H1 (cell line): ENCODE results near the gene ARMH1. TPM values are rescaled to one million over a fixed set of nuclear protein-coding genes. Genes with fewer than 3 reads are reported as not detected.

Experiments
- CTCF ChIA-PET: fragments of 300-600 bp; sonication (Branson Sonifier 250); formaldehyde crosslinking; loops from one replicate; lab custom pipeline; 2021; ENCODE audit not compliant: partially characterized antibody; lab: Charles Lee
- POLR2A ChIA-PET: fragments of 300-600 bp; sonication (Branson Sonifier 250); formaldehyde crosslinking; loops from one replicate; lab custom pipeline; 2021; ENCODE audit warnings: inconsistent platforms; ENCODE audit not compliant: partially characterized antibody; lab: Charles Lee
- DNase-seq, 2 experiments: peaks; one replicate each; pipeline versions ENCODE4 v3.0.0 to v3.0.0-alpha.2; 2010 to 2022; ENCODE audit warnings: low spot score in 2 of 2, low read depth in 1 of 2, mixed read lengths in 1 of 2
- FAIRE-seq: peaks from 2 replicates; lab custom pipeline; 2011; peaks lifted over from hg19 to GRCh38; lab: Jason Lieb, UNC
- H2AFZ ChIP-seq: 2 replicates; pipeline ENCODE4 v1.8.1; 2012; ENCODE audit warnings: low read length, inconsistent platforms
- H2AK5ac ChIP-seq: 2 replicates; pipeline ENCODE4 v1.6.1; 2013; ENCODE audit warnings: low read depth, low read length
- H2BK120ac ChIP-seq: replicated peaks from 2 replicates; pipeline ENCODE3; 2013; ENCODE audit warnings: low read depth, low read length, inconsistent platforms
- H2BK12ac ChIP-seq: 2 replicates; pipeline ENCODE4 v1.6.1; 2013; ENCODE audit warnings: low read depth, low read length
- H2BK15ac ChIP-seq: 2 replicates; pipeline ENCODE4 v1.6.1; 2013; ENCODE audit warnings: low read length
- H2BK20ac ChIP-seq: 2 replicates; pipeline ENCODE4 v1.6.1; 2013; ENCODE audit warnings: low read length
- H2BK5ac ChIP-seq: 2 replicates; pipeline ENCODE4 v1.6.1; 2013; ENCODE audit warnings: low read depth, low read length
- H3K14ac ChIP-seq: 2 replicates; pipeline ENCODE4 v1.6.1; 2013; ENCODE audit warnings: inconsistent platforms; ENCODE audit not compliant: insufficient read length
- H3K18ac ChIP-seq: 2 replicates; pipeline ENCODE4 v1.6.1; 2013; ENCODE audit warnings: low read length; ENCODE audit errors: extremely low read depth
- H3K23ac ChIP-seq: 2 replicates; pipeline ENCODE4 v1.6.1; 2013; ENCODE audit warnings: inconsistent platforms; ENCODE audit not compliant: insufficient read length
- H3K23me2 ChIP-seq: 2 replicates; pipeline ENCODE4 v1.6.1; 2013; ENCODE audit warnings: low read depth, low read length
- H3K27ac ChIP-seq: 2 replicates; pipeline ENCODE4 v1.6.1; 2011; ENCODE audit warnings: low read depth, low read length, inconsistent platforms
- H3K27me3 ChIP-seq, 4 experiments: replicated peaks in 1 of 4; 1 replicate in 1 of 4; 2 replicates in 3 of 4; pipeline versions ENCODE4 v1.6.1 to v1.8.1; 2011 to 2013; ENCODE audit warnings: low read length in 3 of 4, mild to moderate bottlenecking in 3 of 4, inconsistent platforms in 2 of 4, mixed read lengths in 2 of 4, moderate library complexity in 1 of 4; ENCODE audit not compliant: control insufficient read depth in 3 of 4, insufficient read depth in 3 of 4; ENCODE audit errors: extremely low read depth in 1 of 4
- H3K36me3 ChIP-seq, 4 experiments: 2 replicates each; pipeline versions ENCODE4 v1.6.1 to v1.8.1; 2011 to 2013; ENCODE audit warnings: mild to moderate bottlenecking in 4 of 4, low read length in 3 of 4, moderate library complexity in 2 of 4, control low read depth in 1 of 4, inconsistent platforms in 1 of 4; ENCODE audit not compliant: insufficient read depth in 4 of 4, control insufficient read depth in 2 of 4
- H3K4ac ChIP-seq: replicated peaks from 2 replicates; pipeline ENCODE3; 2013; ENCODE audit warnings: low read length, low read depth, mixed read lengths, inconsistent platforms; ENCODE audit not compliant: insufficient read length
- H3K4me1 ChIP-seq, 4 experiments: replicated peaks in 1 of 4; 1 replicate in 1 of 4; 2 replicates in 3 of 4; pipeline versions ENCODE4 v1.6.1 to v1.8.1; 2011 to 2013; ENCODE audit warnings: low read length in 3 of 4, inconsistent platforms in 2 of 4, mixed read lengths in 1 of 4; ENCODE audit not compliant: insufficient read depth in 4 of 4, control insufficient read depth in 3 of 4
- H3K4me2 ChIP-seq, 2 experiments: 2 replicates each; pipeline versions ENCODE4 v1.6.1 to v1.8.1; 2011 to 2013; ENCODE audit warnings: low read depth in 2 of 2, low read length in 2 of 2, control low read depth in 1 of 2, inconsistent platforms in 1 of 2, mild to moderate bottlenecking in 1 of 2; ENCODE audit not compliant: insufficient read depth in 1 of 2
- H3K4me3 ChIP-seq, 4 experiments: fragments of 200-600, 300-600 bp in 1 of 4; sonication (generic), shearing (Covaris generic), sonication (Bioruptor Twin) in 1 of 4; 2 replicates each; pipeline versions ENCODE4 v1.5.1 to v1.8.1; 2011 to 2016; ENCODE audit warnings: low read length in 4 of 4, low read depth in 3 of 4, control low read depth in 2 of 4, inconsistent platforms in 2 of 4, mild to moderate bottlenecking in 2 of 4, mixed read lengths in 1 of 4, moderate library complexity in 1 of 4; ENCODE audit not compliant: insufficient read depth in 2 of 4; ENCODE audit errors: extremely low read depth in 1 of 4
- H3K56ac ChIP-seq: replicated peaks from 2 replicates; pipeline ENCODE3; 2013; ENCODE audit warnings: low read depth, mild to moderate bottlenecking, mixed read lengths, low read length, inconsistent platforms; ENCODE audit not compliant: insufficient read length
- H3K79me1 ChIP-seq: 2 replicates; pipeline ENCODE4 v1.6.1; 2013; ENCODE audit warnings: low read depth, low read length, control low read depth
- H3K79me2 ChIP-seq, 2 experiments: 2 replicates each; pipeline versions ENCODE4 v1.6.1 to v1.8.1; 2012 to 2013; ENCODE audit warnings: low read length in 2 of 2, mild to moderate bottlenecking in 2 of 2, inconsistent platforms in 1 of 2; ENCODE audit not compliant: insufficient read depth in 2 of 2, control insufficient read depth in 1 of 2
- H3K9ac ChIP-seq, 4 experiments: replicated peaks in 1 of 4; 1 replicate in 1 of 4; 2 replicates in 3 of 4; pipeline versions ENCODE4 v1.6.1 to v1.8.1; 2011 to 2013; ENCODE audit warnings: low read depth in 3 of 4, low read length in 3 of 4, control low read depth in 2 of 4, mild to moderate bottlenecking in 2 of 4, moderate library complexity in 2 of 4, inconsistent platforms in 1 of 4; ENCODE audit errors: extremely low read depth in 1 of 4
- H3K9me3 ChIP-seq, 2 experiments: 2 replicates each; pipeline versions ENCODE4 v1.6.1 to v1.8.1; 2012 to 2013; ENCODE audit warnings: mild to moderate bottlenecking in 2 of 2, moderate library complexity in 2 of 2, control low read depth in 1 of 2, inconsistent platforms in 1 of 2, low read depth in 1 of 2, low read length in 1 of 2, mixed read lengths in 1 of 2; ENCODE audit not compliant: insufficient read depth in 2 of 2
- H4K20me1 ChIP-seq, 2 experiments: replicated peaks in 1 of 2; 2 replicates each; pipeline versions ENCODE3 to v1.8.1; 2011 to 2013; ENCODE audit warnings: inconsistent platforms in 2 of 2, low read length in 2 of 2, mild to moderate bottlenecking in 1 of 2; ENCODE audit not compliant: insufficient read depth in 2 of 2, control insufficient read depth in 1 of 2
- H4K5ac ChIP-seq: 2 replicates; pipeline ENCODE4 v1.6.1; 2013; ENCODE audit warnings: low read length, low read depth, mixed read lengths, inconsistent platforms; ENCODE audit not compliant: insufficient read length
- H4K8ac ChIP-seq: 2 replicates; pipeline ENCODE4 v1.8.0; 2013; ENCODE audit warnings: mild to moderate bottlenecking, moderate library complexity, low read length, inconsistent platforms; ENCODE audit not compliant: insufficient read depth; ENCODE audit errors: extremely low read depth
- H4K91ac ChIP-seq: replicated peaks from 2 replicates; pipeline ENCODE3; 2013; ENCODE audit warnings: low read length, mixed read lengths, inconsistent platforms; ENCODE audit not compliant: insufficient read length
- ASH2L ChIP-seq: fragments of 200-600, 300-600 bp; sonication (generic); IDR thresholded peaks from one replicate; pipeline ENCODE4 v1.7.1; 2017; ENCODE audit warnings: low read length
- ATF2 ChIP-seq: IDR thresholded peaks from 2 replicates; pipeline ENCODE4 v1.6.1; 2012; ENCODE audit warnings: low read length, inconsistent platforms
- ATF3 ChIP-seq: IDR thresholded peaks from 2 replicates; pipeline ENCODE4 v1.6.1; 2011; ENCODE audit warnings: low read depth, mild to moderate bottlenecking, low read length; ENCODE audit not compliant: insufficient read depth
- BRCA1 ChIP-seq: IDR thresholded peaks from 2 replicates; pipeline ENCODE4 v1.6.1; 2012; ENCODE audit warnings: low read depth, low read length, improper control_type of control experiment
- CBX8 ChIP-seq: fragments of 300-800, 300-1000 bp; sonication (generic); IDR thresholded peaks from 2 replicates; pipeline ENCODE4 v1.7.1; 2016; ENCODE audit warnings: low read depth, low read length, borderline replicate concordance
- EGR1 ChIP-seq: IDR thresholded peaks from 2 replicates; pipeline ENCODE4 v1.6.1; 2011; ENCODE audit warnings: low read depth, low read length, borderline replicate concordance
- JUN ChIP-seq: IDR thresholded peaks from 2 replicates; pipeline ENCODE4 v1.6.1; 2011; ENCODE audit warnings: low read depth, mild to moderate bottlenecking, improper control_type of control experiment, low read length
- WGBS, 2 experiments: shearing (Covaris generic) in 1 of 2; methylation state at CpG; one replicate each; pipeline versions ENCODE4 v1.1.6 to v1.1.7; 2013 to 2015; ENCODE audit warnings: low lambda C conversion rate in 2 of 2, mixed read lengths in 2 of 2, inconsistent platforms in 1 of 2, low coverage in 1 of 2, missing lambda C conversion rate in 1 of 2; ENCODE audit not compliant: insufficient replicate concordance in 2 of 2, insufficient coverage in 1 of 2, insufficient read length in 1 of 2; ENCODE audit errors: extremely low coverage in 1 of 2, missing lambda C conversion rate in 1 of 2; 5-methylcytosine and 5-hydroxymethylcytosine counted together
- polyA plus RNA-seq, 7 experiments: library from polyadenylated mRNA; depleted of rRNA in 3 of 7; stranded (reverse) in 5 of 7; unstranded in 2 of 7; fragments of >200 nt in 5 of 7; fragments of 200-250 nt in 2 of 7; gene quantifications; 1 replicate in 5 of 7; 2 replicates in 1 of 7; 4 replicates in 1 of 7; pipeline versions ENCODE4 v1.2.1 to v1.2.3, GENCODE V29; 2011 to 2013; ENCODE audit warnings: missing spikeins in 2 of 7, mixed read lengths in 2 of 7
- total RNA-seq: library from RNA; stranded (reverse); fragmentation: NEBNext Ultra II Directional; extraction: Animal tissue kit (Norgen Biotek cat#: 25700); gene quantifications from 2 replicates; pipeline ENCODE4 v1.2.1, GENCODE V29; 2021

Gene ARMH1
- total and polyA plus RNA-seq, 2 of the 8 experiments (the other 6 are each of a cell fraction or from before 2014, with no cell fraction given) = 0.82 to 0.85 TPM

- no peak overlapping the region for H3K23ac ChIP-seq
- H3K27me3 ChIP-seq = no peaks in the 10 kb centered on the region
- H3K14ac ChIP-seq = no peak overlapping the region
- peak overlapping the region; percentile 49 for H4K5ac ChIP-seq
- DNase-seq (peak in 1 of 2 experiments; percentile 91), FAIRE-seq (no peak)
- H3K9me3 ChIP-seq = no peaks in the 10 kb centered on the region
- H3K4me3 ChIP-seq = peak overlapping the region; percentile 73 to 81 (median 78)
- peaks cover 3 to 26% of the 10 kb centered on the region in 2 experiments; a peak in 3 of 4 replicates for H3K79me2 ChIP-seq
- peak overlapping the region; percentile 82 to 95 (median 88) for H3K9ac ChIP-seq
- H3K4me1 ChIP-seq = peaks cover 0 to 11% (median 4%) of the 10 kb centered on the region in 4 experiments; a peak in 6 of 7 replicates
- H2BK5ac ChIP-seq = peak overlapping the region; percentile 82
- WGBS, 2 experiments = 2% methylated on average over 50 of the region's 88 CpGs; no CpG with 5 or more reads in 1 of the 2 experiments
- no peak overlapping the region for H2BK20ac ChIP-seq
- peak overlapping the region; percentile 75 for H4K91ac ChIP-seq
- H3K18ac ChIP-seq = peak overlapping the region; percentile 75
- H2AK5ac ChIP-seq = no peak overlapping the region
- ChIA-PET POLR2A (interaction anchor here (0.6 to 30.8 kb wide), 56 partner anchors 3 to 657 kb away, joined by 3 to 633 read pairs (median 4); partner anchors contain the start of genes ARMH1, ATP6V0B, DMAP1 and PLK3), CTCF (interaction anchor here (0.9 to 15.0 kb wide), 8 partner anchors 8 to 23 kb away, joined by 3 to 197 read pairs (median 5); no protein-coding TSS in a partner anchor)
- peak overlapping the region; percentile 57 for H3K56ac ChIP-seq
- 0 out of 2 replicates have a peak overlapping the region, but pooled peaks have one; percentile 50 for H2BK12ac ChIP-seq
- H2AFZ ChIP-seq = no peak overlapping the region
- H3K4ac ChIP-seq = peak overlapping the region; percentile 4
- peaks cover 14% of the 10 kb centered on the region for H3K79me1 ChIP-seq
- peak overlapping the region; percentile 100 for H4K8ac ChIP-seq
- H2BK120ac ChIP-seq = no peak overlapping the region
- H4K20me1 ChIP-seq = peaks cover 1 to 6% of the 10 kb centered on the region in 2 experiments
- H2BK15ac ChIP-seq = peak overlapping the region; percentile 37; the same call in 1 of the 2 replicates
- peaks cover 21 to 38% (median 29%) of the 10 kb centered on the region in 4 experiments; a peak in 7 of 8 replicates for H3K36me3 ChIP-seq
- no peaks in the 10 kb centered on the region; the same call in 1 of the 2 replicates for H3K23me2 ChIP-seq
- H3K27ac ChIP-seq = peak overlapping the region; percentile 96
- H3K4me2 ChIP-seq = peak overlapping the region; percentile 74 to 93
- no peak for TF ChIP-seq BRCA1
- TF ChIP-seq CBX8 = no peak
- peak; percentile 66 for TF ChIP-seq ASH2L
- 0 out of 2 replicates have a peak, but pooled peaks have one; percentile 11 for TF ChIP-seq ATF3
- peak; percentile 83; the same call in 1 of the 2 replicates for TF ChIP-seq EGR1
- 0 out of 2 replicates have a peak, but pooled peaks have one; percentile 53 for TF ChIP-seq ATF2
- no peak for TF ChIP-seq JUN
Measured at GRCh38 chr1:44631647-44632539, 42.6 kb upstream of the ARMH1 start.
